Stimulated activated CD8-positive, alpha-beta memory T cell treated with anti-CD3 and anti-CD28 coated beads, Interleukin-4, amount 100 ng/mL, for 4 hours (primary cell): ENCODE results near the gene NEURL1.
"Not testable (repeated sequence)": the region's sequence is repeated elsewhere in the genome, so short reads cannot be mapped to it uniquely, and the experiment has no call there.

ENCODE experiments used
- DNase-seq, 2 donors: peaks; one replicate each; pipeline ENCODE4 v3.0.0-alpha.2; 2020; ENCODE audit warnings: low read depth in 2 of 2, low spot score in 1 of 2

The NEURL1 gene

GRCh38 chr10:103620891-103621782, 127.6 kb downstream of the NEURL1 start:
- no peak for DNase-seq

GRCh38 chr10:103621783-103622125, 128.2 kb downstream of the NEURL1 start:
- no peak for DNase-seq

- no peak for DNase-seq
Observed at GRCh38 chr10:103622286-103622685, 128.8 kb downstream of the NEURL1 start.

- no peak for DNase-seq
Observed at GRCh38 chr10:103622935-103623574, 129.6 kb downstream of the NEURL1 start.

GRCh38 chr10:103626178-103626577, 132.7 kb downstream of the NEURL1 start:
- no peak for DNase-seq

GRCh38 chr10:103627111-103627892, 133.8 kb downstream of the NEURL1 start:
- no peak for DNase-seq

GRCh38 chr10:103627893-103628292, 134.4 kb downstream of the NEURL1 start:
- no peak for DNase-seq

- DNase-seq, result no peak
Observed at GRCh38 chr10:103629581-103629980, 136.1 kb downstream of the NEURL1 start.

GRCh38 chr10:103630156-103630555, 136.7 kb downstream of the NEURL1 start:
- no peak for DNase-seq

GRCh38 chr10:103632247-103632642, 138.7 kb downstream of the NEURL1 start:
- DNase-seq, result no peak

- DNase-seq, result not testable (repeated sequence)
Observed at GRCh38 chr10:103632871-103633270, 139.4 kb downstream of the NEURL1 start.

- no peak for DNase-seq
Observed at GRCh38 chr10:103633846-103634245, 140.3 kb downstream of the NEURL1 start.

GRCh38 chr10:103635580-103635979, 142.1 kb downstream of the NEURL1 start:
- DNase-seq, result no peak

- DNase-seq, result no peak
Observed at GRCh38 chr10:103636492-103636891, 143.0 kb downstream of the NEURL1 start.

GRCh38 chr10:103637011-103637410, 143.5 kb downstream of the NEURL1 start:
- DNase-seq, result no peak

GRCh38 chr10:103637927-103638557, 144.5 kb downstream of the NEURL1 start:
- DNase-seq, result no peak

GRCh38 chr10:103638948-103639347, 145.4 kb downstream of the NEURL1 start:
- DNase-seq, result no peak

- DNase-seq, result no peak
Observed at GRCh38 chr10:103640436-103641181, 147.1 kb downstream of the NEURL1 start.

GRCh38 chr10:103641326-103641725, 147.8 kb downstream of the NEURL1 start:
- DNase-seq, result no peak
